Measurements from ENCODE around the gene USP54.

DNA sequence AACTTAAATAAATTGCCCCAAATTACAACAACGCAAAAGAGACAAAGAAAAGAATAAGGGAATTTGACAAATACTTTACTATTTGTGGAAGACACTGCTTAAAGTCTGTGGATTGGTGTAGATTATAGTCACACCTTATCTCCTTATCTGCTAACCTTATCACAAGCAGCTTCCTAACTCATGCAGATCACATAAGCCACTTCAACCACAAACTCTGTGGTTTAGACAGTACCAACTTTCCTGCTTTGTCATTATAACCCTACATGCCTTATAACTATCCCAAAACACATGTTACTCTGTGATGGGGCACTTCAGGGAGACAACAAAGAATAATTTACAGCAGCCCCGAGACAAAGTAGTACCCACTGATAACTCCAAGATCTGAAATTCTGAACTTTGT is 53.9 kb downstream of the USP54 start:
- TF ChIP-seq, protein P1, sequence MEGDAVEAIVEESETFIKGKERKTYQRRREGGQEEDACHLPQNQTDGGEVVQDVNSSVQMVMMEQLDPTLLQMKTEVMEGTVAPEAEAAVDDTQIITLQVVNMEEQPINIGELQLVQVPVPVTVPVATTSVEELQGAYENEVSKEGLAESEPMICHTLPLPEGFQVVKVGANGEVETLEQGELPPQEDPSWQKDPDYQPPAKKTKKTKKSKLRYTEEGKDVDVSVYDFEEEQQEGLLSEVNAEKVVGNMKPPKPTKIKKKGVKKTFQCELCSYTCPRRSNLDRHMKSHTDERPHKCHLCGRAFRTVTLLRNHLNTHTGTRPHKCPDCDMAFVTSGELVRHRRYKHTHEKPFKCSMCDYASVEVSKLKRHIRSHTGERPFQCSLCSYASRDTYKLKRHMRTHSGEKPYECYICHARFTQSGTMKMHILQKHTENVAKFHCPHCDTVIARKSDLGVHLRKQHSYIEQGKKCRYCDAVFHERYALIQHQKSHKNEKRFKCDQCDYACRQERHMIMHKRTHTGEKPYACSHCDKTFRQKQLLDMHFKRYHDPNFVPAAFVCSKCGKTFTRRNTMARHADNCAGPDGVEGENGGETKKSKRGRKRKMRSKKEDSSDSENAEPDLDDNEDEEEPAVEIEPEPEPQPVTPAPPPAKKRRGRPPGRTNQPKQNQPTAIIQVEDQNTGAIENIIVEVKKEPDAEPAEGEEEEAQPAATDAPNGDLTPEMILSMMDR (IDR thresholded peaks at IDR 0.05) = no peak
- TF ChIP-seq POLR2A (IDR thresholded peaks at IDR 0.05) (no peak), POLR2AphosphoS5 (IDR thresholded peaks at IDR 0.05) (no peak)

Data from breast epithelium (tissue), 3 donors.